ENCODE results near the gene DGKG. TPM values are rescaled to one million over a fixed set of nuclear protein-coding genes. Genes with fewer than 3 reads are reported as not detected.

DGKG gene
- total and polyA plus RNA-seq, 3 donors from 2014 or later = 0.68 to 1.2 (median 1.1) TPM

GRCh38 chr3:186142393-186142932, 219.6 kb downstream of the DGKG start:
- no peaks in the 10 kb centered on the region for H3K36me3 ChIP-seq (ENCODE audit: low read depth, missing control alignments)
- no peak for TF ChIP-seq CTCF (IDR thresholded peaks at IDR 0.05)
- no peak for TF ChIP-seq POLR2A (IDR thresholded peaks at IDR 0.05)
- H3K4me1 ChIP-seq = no peaks in the 10 kb centered on the region
- no peaks in the 10 kb centered on the region for H3K9me3 ChIP-seq
- DNase-seq = no peak
- H3K27ac ChIP-seq = no peak overlapping the region
- intact Hi-C loops (cut with DNase I; ENCODE audit: low total_unique reads) = no loop called here
- no peak overlapping the region for H3K4me3 ChIP-seq
- H3K27me3 ChIP-seq = no peaks in the 10 kb centered on the region

- Histone ChIP-seq H3K27me3 (no peaks in the 10 kb centered on the region), H3K27ac (no peak overlapping the region), H3K4me1 (no peaks in the 10 kb centered on the region), H3K9me3 (no peaks in the 10 kb centered on the region), H3K4me3 (no peak overlapping the region), H3K36me3 (ENCODE audit: low read depth, missing control alignments) (no peaks in the 10 kb centered on the region)
- intact Hi-C loops (cut with DNase I; ENCODE audit: low total_unique reads) = no loop called here
- 78 to 89% methylated on average over 2 of the region's 2 CpGs for WGBS, 2 donors
- DNase-seq = no peak
- TF ChIP-seq POLR2A (IDR thresholded peaks at IDR 0.05) (no peak), CTCF (IDR thresholded peaks at IDR 0.05) (no peak)
Observed at GRCh38 chr3:186141790-186142189, 220.2 kb downstream of the DGKG start.

DNA sequence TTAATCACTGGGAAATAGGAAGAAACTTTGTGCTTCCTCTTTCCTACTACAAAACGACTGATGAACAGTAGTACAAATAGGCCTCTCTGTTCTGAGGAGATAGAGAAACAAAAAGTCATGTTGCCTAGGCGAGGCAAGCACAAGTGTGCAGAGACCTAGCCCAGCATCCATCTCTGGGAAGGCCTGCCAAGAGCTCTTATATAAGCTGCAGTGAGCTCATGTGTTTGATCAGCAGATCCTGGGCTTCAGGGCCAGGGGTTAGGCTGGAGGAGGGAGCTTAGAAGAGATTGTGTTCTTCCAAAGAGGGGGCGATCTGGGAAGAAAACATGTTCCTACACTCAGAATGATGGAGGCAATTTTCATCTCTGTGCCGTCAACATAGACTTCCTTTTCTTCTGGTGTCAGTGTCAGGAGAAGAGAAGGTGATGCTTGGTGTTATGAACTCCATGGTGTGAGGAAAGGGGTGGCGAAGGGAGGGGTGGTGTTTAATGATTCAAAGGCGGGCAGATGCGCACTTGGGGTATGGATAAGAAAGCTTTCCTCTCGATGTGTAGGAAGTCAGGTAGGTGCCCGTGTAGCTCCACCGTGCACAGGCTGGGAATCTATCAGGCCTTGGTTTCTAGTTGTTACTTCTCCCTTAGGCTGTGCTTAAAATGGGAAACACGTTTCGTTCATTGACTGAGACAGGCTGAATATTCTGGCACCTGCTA, 223.6 kb downstream of the DGKG start:
- Histone ChIP-seq H3K4me3 (no peak overlapping the region), H3K9me3 (no peaks in the 10 kb centered on the region), H3K27ac (no peak overlapping the region), H3K4me1 (no peaks in the 10 kb centered on the region), H3K27me3 (no peaks in the 10 kb centered on the region), H3K36me3 (ENCODE audit: low read depth, missing control alignments) (no peaks in the 10 kb centered on the region)
- TF ChIP-seq POLR2A (IDR thresholded peaks at IDR 0.05) = no peak
- TF ChIP-seq CTCF (IDR thresholded peaks at IDR 0.05) = no peak
- whole genome bisulfite sequencing, 2 donors = 74 to 82% methylated on average over 12 of the region's 12 CpGs
- DNase-seq = no peak
- intact Hi-C loops (cut with DNase I; ENCODE audit: low total_unique reads) = no loop called here

GRCh38 chr3:186137051-186137685, 224.9 kb downstream of the DGKG start:
- intact Hi-C loops (cut with DNase I; ENCODE audit: low total_unique reads) = no loop called here
- TF ChIP-seq CTCF (IDR thresholded peaks at IDR 0.05) = no peak
- TF ChIP-seq POLR2A (IDR thresholded peaks at IDR 0.05) = no peak
- no peak overlapping the region for H3K4me3 ChIP-seq
- H3K9me3 ChIP-seq = no peaks in the 10 kb centered on the region
- no peak for DNase-seq
- H3K4me1 ChIP-seq = no peaks in the 10 kb centered on the region
- no peaks in the 10 kb centered on the region for H3K36me3 ChIP-seq (ENCODE audit: low read depth, missing control alignments)
- H3K27me3 ChIP-seq = no peaks in the 10 kb centered on the region
- H3K27ac ChIP-seq = no peak overlapping the region
- WGBS, 2 donors = 83 to 87% methylated on average over 15 of the region's 15 CpGs

Data from testis (tissue), 3 donors.